NCI-H524 treated with DMSO at 0.1 percent for 48 hours (cell line): ENCODE data around the gene PRKN.
"Not testable (repeated sequence)": the region's sequence is repeated elsewhere in the genome, so short reads cannot be mapped to it uniquely, and the experiment has no call there.

Source experiments
- DNase-seq: peaks from one replicate; lab custom pipeline; 2025; lab: John Stamatoyannopoulos, UW

The PRKN gene

DNA sequence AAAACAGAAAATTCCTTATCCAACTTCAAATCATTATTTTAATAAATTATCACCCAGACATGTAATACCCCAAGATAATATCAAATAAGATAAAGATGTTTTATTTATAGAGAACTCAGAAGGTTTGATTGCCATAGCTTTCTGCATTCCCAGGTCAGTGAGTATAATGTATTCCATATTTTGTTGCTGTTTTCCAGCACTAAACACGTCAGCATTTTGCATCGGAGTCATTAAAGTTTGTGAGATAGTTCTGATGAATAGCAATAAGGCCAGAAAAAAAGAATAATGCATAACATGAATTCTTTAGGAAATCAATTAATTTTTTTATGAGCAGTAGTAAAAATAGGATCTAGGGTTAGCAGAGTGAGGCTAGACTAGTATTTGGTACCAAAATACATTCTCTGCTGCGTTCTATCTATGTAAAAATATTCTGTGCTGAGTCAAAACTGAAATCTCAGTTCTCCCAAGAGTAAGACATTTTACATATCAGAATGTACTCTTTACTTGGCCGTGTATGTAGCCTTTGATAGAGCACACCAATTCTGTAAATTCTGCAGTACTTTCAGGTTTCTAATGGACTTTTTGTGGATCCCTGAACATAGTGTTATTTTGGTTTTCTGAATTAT is 1183.8 kb downstream of the PRKN start:
- no peak for DNase-seq

DNA sequence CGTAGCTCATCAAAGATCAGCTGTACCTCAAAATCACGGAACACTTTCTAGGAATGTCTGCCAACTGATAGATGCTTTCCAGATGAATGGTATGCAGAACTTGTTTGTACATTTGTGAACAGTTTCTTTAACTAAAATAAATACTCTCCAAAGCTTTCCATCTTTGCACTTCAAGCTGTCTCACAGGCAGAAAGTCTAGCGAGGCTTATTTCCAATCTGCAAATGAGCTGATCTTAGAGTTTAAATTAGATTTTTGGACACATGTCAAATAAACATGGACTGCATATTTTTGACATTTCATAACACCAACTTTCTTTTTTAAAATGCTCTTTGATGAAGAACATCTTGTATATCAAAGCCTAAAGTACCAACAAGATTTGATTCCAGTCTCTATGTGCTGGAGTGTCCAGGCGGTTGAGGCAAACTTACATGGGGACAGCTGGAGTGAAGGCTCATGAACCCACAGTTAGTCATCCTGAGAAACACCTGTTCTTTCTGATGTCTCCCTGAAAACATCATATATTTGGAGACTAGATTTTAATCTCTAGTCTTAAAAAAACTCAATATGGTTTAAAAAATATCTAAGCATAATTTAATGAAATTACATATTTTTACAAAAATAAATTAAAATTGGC is 1185.1 kb downstream of the PRKN start:
- DNase-seq = no peak

GRCh38 chr6:161540532-161540931 is 1187.0 kb downstream of the PRKN start:
- no peak for DNase-seq

DNA sequence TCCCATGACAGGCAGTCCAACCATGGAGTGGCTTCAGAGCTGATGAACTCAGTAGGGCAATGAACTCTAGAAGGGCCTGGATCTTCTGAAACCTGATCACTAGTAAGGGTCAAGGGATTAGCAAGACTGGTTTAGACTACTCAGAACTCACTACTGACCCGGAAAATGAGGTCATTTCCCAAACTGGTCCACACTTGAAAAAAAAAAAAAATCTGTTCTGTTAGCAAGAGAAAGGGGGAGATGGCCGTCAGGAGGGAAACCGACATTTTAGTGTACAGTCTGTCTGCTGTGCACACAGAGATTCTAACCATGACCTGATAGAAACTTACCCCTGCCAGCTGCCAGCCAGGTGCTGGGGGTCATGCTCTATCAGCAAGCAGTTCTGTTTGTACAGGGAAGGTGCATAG is 1191.3 kb downstream of the PRKN start:
- no peak for DNase-seq

- no peak for DNase-seq
Measured at GRCh38 chr6:161534264-161534873, 1193.2 kb downstream of the PRKN start.

- no peak for DNase-seq
Measured at GRCh38 chr6:161533266-161533665, 1194.3 kb downstream of the PRKN start.

- DNase-seq = no peak
Measured at GRCh38 chr6:161532536-161532935, 1195.0 kb downstream of the PRKN start.

DNA sequence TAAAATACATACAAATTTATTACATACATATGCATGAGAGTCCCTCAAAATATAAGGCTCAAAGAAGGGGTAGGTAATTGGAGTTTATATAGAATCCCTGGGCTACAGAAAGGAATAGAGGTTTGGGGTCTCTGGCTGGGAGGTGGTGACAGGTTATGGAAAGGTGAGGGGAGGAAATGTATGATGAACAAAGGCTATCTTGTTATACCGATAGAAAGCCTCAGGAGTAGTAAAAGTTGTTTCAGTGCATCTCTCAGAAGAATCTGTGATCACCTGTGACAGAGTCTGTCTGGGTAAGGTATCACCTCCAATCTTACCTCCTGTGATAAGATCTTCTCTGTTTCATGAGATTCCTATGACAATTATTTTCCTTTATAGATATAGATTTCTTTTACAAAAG is 1200.8 kb downstream of the PRKN start:
- no peak for DNase-seq

DNA sequence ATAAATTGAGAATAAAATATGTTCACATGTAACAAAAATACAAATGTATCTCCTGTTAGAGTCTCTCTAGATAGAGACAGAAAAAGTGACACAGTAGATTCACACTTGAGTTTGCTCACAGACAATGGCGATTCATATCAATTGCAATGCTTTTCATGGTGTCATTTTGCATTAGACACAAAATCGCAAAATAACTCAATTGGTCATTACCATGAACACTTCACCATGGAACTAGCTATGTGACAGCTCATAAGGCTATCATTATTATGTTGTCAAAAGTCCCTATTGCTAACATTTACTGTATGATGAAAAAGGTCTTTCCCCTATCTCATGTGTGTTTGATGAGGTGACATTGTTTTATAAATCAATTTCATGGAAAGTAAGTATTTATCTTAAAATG is 1204.2 kb downstream of the PRKN start:
- DNase-seq = no peak

GRCh38 chr6:161522276-161522675 is 1205.3 kb downstream of the PRKN start:
- DNase-seq = no peak

- DNase-seq = no peak
Measured at GRCh38 chr6:161511447-161512095, 1216.0 kb downstream of the PRKN start.

DNA sequence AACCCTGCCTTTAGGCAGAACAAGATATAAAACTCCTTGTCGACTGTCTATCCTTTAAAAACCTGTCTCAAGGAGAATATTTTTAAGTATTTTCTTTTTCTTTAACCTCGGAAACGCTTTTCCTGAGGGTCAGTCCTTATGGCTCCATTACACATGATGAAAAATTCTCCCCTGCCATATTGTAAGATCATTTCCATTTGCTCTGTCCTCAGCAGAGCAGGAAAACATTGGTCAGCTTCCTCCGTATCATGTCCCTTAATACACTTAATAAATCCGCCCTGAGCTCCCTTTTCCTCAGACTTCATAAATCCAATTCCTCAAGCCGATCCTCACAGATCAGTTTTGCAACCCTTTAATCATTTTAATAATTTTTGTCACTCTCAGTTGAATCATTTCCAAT is 1219.2 kb downstream of the PRKN start:
- DNase-seq = no peak

GRCh38 chr6:161507375-161507774 is 1220.2 kb downstream of the PRKN start:
- DNase-seq = no peak

DNA sequence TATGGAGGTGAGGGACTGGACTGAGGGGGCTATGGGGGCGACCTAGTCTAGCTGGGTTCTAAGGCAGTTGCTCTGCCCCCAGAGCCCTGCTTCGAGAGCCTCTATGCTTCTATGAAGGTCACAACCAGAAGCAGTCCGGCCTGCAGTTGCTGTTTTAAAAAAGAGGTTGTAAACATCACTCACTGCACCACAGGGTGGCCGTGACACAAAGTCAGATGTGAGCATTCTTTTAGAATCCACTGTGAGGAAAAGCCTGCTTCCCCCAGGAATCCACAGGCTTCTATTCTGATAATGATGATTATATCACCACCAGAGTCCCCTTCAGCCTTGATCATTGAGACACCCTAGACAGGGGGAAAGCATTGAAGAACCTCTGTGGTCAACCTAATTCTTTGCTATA is 1224.0 kb downstream of the PRKN start:
- no peak for DNase-seq

GRCh38 chr6:161498881-161499280 is 1228.7 kb downstream of the PRKN start:
- DNase-seq = no peak

DNA sequence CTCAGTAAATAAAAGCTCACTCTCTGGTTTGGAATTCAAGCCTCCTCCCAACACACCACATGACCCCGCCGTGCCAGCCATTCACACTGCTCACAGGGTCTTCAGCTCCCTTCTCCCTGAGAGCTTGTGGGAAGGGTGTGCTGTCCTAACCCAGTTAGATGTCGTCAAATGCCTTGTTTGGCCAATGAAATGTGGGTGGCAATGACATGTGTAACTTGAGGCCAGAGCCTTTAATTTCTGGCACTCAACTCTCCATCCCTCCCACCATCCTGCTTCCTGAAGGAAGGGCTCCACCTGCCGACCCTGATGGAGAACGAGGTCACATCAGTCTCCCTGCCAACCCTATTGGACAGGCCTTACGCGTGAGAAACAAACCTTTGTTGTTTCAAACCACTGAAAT is 1229.2 kb downstream of the PRKN start:
- peak; percentile 76 for DNase-seq

- DNase-seq = no peak
Measured at GRCh38 chr6:161496941-161497340, 1230.6 kb downstream of the PRKN start.

DNA sequence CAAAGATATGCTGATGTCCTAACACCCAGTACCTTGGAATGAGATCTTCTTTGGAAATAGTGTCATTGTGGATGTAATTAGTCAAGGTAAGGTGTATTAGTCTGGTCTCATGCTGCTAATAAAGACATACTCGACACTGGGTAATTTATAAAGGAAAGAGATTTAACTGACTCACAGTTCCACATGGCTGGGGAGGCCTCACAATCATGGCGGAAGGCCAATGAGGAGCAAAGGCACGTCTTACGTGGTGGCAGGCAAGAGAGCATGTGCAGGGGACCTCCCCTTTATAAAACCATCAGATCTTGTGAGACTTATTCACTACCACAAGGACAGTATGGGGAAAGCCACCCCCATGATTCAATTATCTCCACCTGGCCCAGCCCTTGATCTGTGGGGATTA is 1231.3 kb downstream of the PRKN start:
- DNase-seq = not testable (repeated sequence)

DNA sequence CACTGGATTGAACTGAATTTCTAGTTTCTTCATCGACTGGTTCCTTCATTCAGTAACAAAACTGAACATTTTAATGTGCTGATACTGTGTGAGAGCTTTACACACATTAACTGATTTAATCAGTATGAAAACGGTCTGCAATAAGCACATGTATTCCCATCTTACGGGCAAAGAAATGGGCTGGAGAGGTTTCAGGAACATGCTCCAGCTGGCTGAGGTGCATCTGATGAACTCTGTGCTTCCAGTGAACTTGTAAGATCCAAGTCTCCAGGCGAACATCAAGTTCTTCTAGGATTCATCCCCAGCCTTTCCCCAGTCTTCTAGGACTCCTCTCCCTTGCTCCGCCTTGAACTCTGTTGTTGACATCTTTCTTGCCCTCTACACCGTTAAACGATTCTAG is 1233.0 kb downstream of the PRKN start:
- no peak for DNase-seq

GRCh38 chr6:161493576-161494118 is 1233.9 kb downstream of the PRKN start:
- no peak for DNase-seq

DNA sequence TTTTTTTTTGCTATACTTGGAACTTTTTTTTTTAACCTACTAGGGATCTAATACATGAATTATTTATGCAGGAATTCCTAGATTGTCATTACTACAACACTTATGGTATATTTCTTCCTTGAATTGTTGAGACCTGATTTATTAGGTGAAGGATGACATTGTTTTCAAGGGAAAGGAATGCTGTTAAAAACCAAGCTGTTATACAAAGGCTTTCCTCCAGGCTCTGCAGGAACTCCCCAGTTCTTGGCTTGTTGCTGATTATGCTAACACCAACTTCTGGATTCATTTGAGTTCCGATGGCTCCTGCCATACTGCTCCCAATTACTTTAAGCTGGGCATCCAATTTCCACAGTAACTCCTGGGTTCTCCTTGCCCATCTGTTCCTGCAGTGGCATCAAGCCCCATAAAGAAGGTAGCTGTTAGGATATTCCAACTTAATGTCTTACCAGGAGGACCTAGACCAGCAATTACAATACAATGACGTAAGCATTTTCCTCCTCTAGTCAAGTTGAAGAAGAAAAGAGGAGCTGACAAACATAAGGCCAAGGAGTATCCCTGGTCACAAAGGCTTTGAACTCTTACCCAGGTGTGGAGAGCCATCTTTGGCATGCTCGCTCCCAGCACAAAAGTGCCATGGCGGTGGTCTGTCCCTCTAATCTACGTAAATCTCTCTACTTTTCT is 1237.8 kb downstream of the PRKN start:
- DNase-seq = no peak

DNA sequence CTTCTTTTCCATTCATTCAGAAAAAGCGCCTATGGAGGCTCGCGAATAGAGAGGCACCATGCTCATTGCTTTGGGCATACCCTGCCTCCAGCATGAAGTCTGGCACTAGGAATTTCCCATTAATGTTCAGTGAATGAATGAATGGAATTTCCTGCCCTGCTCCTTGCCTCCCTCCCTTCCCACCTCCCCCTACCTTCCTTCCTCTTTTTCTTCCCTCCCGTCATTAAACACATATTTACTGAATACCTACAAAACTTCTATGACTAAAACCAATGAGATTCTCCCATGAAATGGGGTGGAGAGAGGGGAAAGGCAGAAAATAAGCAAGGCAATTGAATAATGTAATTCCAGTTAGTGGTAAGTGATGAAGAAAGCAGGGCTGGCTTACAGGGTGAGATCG is 1239.9 kb downstream of the PRKN start:
- no peak for DNase-seq

GRCh38 chr6:161487217-161487531 is 1240.4 kb downstream of the PRKN start:
- DNase-seq = no peak
